ENCODE measurements around the gene HGFAC. TPM values are rescaled to one million over a fixed set of nuclear protein-coding genes. Genes with fewer than 3 reads are reported as not detected.

The HGFAC gene
- polyA plus RNA-seq, 1 donor from 2014 or later, result 16.2 TPM

- no peaks in the 10 kb centered on the region for H3K36me3 ChIP-seq (ENCODE audit: insufficient read depth, low read length)
- no peak for TF ChIP-seq MXI1 (conservative IDR thresholded peaks at IDR 0.05; ENCODE audit: poor library complexity, severe bottlenecking)
- no peak for TF ChIP-seq EZH2 (IDR thresholded peaks at IDR 0.05; ENCODE audit: borderline replicate concordance, insufficient read depth, low read length, poor library complexity, severe bottlenecking)
- no peak for TF ChIP-seq REST (IDR thresholded peaks at IDR 0.05; ENCODE audit: borderline replicate concordance)
- TF ChIP-seq POLR2AphosphoS5 (IDR thresholded peaks at IDR 0.05), result no peak
- no peak for TF ChIP-seq TAF1 (IDR thresholded peaks at IDR 0.05; ENCODE audit: low read depth)
- TF ChIP-seq RAD21 (conservative IDR thresholded peaks at IDR 0.05), result no peak
- TF ChIP-seq, protein P1, sequence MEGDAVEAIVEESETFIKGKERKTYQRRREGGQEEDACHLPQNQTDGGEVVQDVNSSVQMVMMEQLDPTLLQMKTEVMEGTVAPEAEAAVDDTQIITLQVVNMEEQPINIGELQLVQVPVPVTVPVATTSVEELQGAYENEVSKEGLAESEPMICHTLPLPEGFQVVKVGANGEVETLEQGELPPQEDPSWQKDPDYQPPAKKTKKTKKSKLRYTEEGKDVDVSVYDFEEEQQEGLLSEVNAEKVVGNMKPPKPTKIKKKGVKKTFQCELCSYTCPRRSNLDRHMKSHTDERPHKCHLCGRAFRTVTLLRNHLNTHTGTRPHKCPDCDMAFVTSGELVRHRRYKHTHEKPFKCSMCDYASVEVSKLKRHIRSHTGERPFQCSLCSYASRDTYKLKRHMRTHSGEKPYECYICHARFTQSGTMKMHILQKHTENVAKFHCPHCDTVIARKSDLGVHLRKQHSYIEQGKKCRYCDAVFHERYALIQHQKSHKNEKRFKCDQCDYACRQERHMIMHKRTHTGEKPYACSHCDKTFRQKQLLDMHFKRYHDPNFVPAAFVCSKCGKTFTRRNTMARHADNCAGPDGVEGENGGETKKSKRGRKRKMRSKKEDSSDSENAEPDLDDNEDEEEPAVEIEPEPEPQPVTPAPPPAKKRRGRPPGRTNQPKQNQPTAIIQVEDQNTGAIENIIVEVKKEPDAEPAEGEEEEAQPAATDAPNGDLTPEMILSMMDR (IDR thresholded peaks at IDR 0.05; ENCODE audit: poor library complexity, severe bottlenecking), result no peak
- no peak for TF ChIP-seq SMC3 (conservative IDR thresholded peaks at IDR 0.05; ENCODE audit: poor library complexity)
- H4K20me1 ChIP-seq (ENCODE audit: insufficient read depth), result no peaks in the 10 kb centered on the region
- H3K79me2 ChIP-seq (replicated peaks; ENCODE audit: insufficient read depth, low read length), result no peaks in the 10 kb centered on the region
- no peaks in the 10 kb centered on the region for H3K27me3 ChIP-seq (ENCODE audit: insufficient read depth, low read depth, low read length)
- H3K9me3 ChIP-seq (ENCODE audit: low read length), result no peaks in the 10 kb centered on the region
- no peak overlapping the region for H2AFZ ChIP-seq (ENCODE audit: low read depth, low read length)
- no peak overlapping the region for H3K4me2 ChIP-seq (ENCODE audit: low read length)
- no peaks in the 10 kb centered on the region for H3F3A ChIP-seq (ENCODE audit: insufficient read depth, low read length, poor library complexity, severe bottlenecking)
- H3K9me2 ChIP-seq (ENCODE audit: insufficient read depth, low read length), result no peaks in the 10 kb centered on the region
- no peak overlapping the region for H3K27ac ChIP-seq (ENCODE audit: low read length)
- no peak overlapping the region for H3K9ac ChIP-seq (ENCODE audit: low read length)
- no peak overlapping the region for H3K4me3 ChIP-seq (ENCODE audit: low read length)
These were observed 47.1 kb downstream of the HGFAC start for GRCh38 chr4:3488820-3489219.

DNA sequence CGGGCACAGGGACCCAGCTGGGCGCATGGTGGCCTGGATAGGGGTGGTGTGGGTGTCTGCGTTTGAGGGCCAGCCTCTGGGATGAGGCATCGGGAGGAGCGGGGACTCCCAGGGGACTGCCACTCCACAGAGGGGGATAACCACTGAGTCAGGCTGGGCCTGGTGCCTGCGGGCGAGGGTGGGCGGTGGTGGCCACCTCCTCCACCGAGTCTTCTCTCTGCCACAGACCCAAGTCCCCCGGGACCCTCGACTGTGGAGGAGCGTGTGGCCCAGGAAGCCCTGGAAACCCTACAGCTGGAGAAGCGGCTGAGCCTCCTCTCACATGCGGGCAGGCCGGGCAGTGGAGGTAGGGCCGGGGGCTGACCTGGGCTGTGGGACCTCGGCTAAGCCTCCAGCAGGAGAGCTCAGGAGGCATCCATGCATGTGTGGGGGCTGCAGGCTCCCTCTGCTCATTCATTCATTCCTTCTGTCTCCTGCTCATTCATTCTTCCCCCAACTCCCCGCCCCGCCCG, 47.7 kb downstream of the HGFAC start:
- Histone ChIP-seq H3K36me3 (ENCODE audit: insufficient read depth, low read length) (no peaks in the 10 kb centered on the region), H3K9me2 (ENCODE audit: insufficient read depth, low read length) (no peaks in the 10 kb centered on the region), H3K9me3 (ENCODE audit: low read length) (no peaks in the 10 kb centered on the region), H3K4me2 (ENCODE audit: low read length) (no peak overlapping the region), H3K4me3 (ENCODE audit: low read length) (no peak overlapping the region), H3K27ac (ENCODE audit: low read length) (no peak overlapping the region), H3F3A (ENCODE audit: insufficient read depth, low read length, poor library complexity, severe bottlenecking) (no peaks in the 10 kb centered on the region), H3K9ac (ENCODE audit: low read length) (no peak overlapping the region), H3K79me2 (replicated peaks; ENCODE audit: insufficient read depth, low read length) (no peaks in the 10 kb centered on the region), H2AFZ (ENCODE audit: low read depth, low read length) (no peak overlapping the region), H4K20me1 (ENCODE audit: insufficient read depth) (no peaks in the 10 kb centered on the region), H3K27me3 (ENCODE audit: insufficient read depth, low read depth, low read length) (no peaks in the 10 kb centered on the region)
- TF ChIP-seq, protein P1 (IDR thresholded peaks at IDR 0.05; ENCODE audit: poor library complexity, severe bottlenecking), result no peak
- TF ChIP-seq EP300 (conservative IDR thresholded peaks at IDR 0.05; ENCODE audit: poor library complexity, severe bottlenecking), result no peak
- no peak for TF ChIP-seq TAF1 (IDR thresholded peaks at IDR 0.05; ENCODE audit: low read depth)
- TF ChIP-seq RAD21 (conservative IDR thresholded peaks at IDR 0.05), result no peak
- TF ChIP-seq POLR2AphosphoS5 (IDR thresholded peaks at IDR 0.05), result no peak
- no peak for TF ChIP-seq REST (IDR thresholded peaks at IDR 0.05; ENCODE audit: borderline replicate concordance)
- no peak for TF ChIP-seq EZH2 (IDR thresholded peaks at IDR 0.05; ENCODE audit: borderline replicate concordance, insufficient read depth, low read length, poor library complexity, severe bottlenecking)
- TF ChIP-seq MXI1 (conservative IDR thresholded peaks at IDR 0.05; ENCODE audit: poor library complexity, severe bottlenecking), result no peak
- no peak for TF ChIP-seq SMC3 (conservative IDR thresholded peaks at IDR 0.05; ENCODE audit: poor library complexity)

Measured in neural cell (in vitro differentiated cells).